ENCODE measurements around the gene ROBO1.

ROBO1 gene

DNA sequence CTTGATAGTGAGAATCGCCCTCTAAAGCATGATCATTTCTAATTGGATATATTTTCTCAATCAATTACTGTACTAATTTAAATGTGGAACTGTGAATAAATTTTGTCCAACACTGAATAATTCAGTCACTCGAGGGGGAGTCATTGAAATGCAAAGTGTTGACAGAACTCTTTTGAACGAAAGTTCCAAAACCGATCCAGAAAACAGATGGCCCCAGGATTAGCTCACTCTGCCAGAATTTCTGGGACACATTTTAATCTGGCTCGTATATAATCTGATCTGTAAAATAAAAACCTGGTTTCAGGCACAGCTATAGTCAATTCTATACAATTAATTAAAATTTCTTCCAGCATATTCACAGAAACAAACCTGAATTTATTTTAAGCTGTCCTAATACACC, 580.4 kb downstream of the ROBO1 start:
- H3K4me1 ChIP-seq (ENCODE audit: low read depth, poor library complexity, severe bottlenecking) = no peaks in the 10 kb centered on the region
- no peak overlapping the region for H2AFZ ChIP-seq (ENCODE audit: low read depth)
- H3K9ac ChIP-seq = no peak overlapping the region
- H3K27me3 ChIP-seq (ENCODE audit: insufficient read depth, low read depth) = no peaks in the 10 kb centered on the region
- no peak overlapping the region for H3K4me3 ChIP-seq (IDR thresholded peaks at IDR 0.05; ENCODE audit: insufficient read depth, low read depth, low read length)
- no peaks in the 10 kb centered on the region for H3K79me2 ChIP-seq (ENCODE audit: insufficient read depth, low read depth)
- H3K27ac ChIP-seq = no peak overlapping the region
- no peak overlapping the region for H3K4me2 ChIP-seq
- H3K36me3 ChIP-seq (ENCODE audit: insufficient read depth) = no peaks in the 10 kb centered on the region
- no peaks in the 10 kb centered on the region for H4K20me1 ChIP-seq (ENCODE audit: insufficient read depth)
- TF ChIP-seq, protein P1, sequence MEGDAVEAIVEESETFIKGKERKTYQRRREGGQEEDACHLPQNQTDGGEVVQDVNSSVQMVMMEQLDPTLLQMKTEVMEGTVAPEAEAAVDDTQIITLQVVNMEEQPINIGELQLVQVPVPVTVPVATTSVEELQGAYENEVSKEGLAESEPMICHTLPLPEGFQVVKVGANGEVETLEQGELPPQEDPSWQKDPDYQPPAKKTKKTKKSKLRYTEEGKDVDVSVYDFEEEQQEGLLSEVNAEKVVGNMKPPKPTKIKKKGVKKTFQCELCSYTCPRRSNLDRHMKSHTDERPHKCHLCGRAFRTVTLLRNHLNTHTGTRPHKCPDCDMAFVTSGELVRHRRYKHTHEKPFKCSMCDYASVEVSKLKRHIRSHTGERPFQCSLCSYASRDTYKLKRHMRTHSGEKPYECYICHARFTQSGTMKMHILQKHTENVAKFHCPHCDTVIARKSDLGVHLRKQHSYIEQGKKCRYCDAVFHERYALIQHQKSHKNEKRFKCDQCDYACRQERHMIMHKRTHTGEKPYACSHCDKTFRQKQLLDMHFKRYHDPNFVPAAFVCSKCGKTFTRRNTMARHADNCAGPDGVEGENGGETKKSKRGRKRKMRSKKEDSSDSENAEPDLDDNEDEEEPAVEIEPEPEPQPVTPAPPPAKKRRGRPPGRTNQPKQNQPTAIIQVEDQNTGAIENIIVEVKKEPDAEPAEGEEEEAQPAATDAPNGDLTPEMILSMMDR (conservative IDR thresholded peaks at IDR 0.05; ENCODE audit: low read depth, low read length) = no peak

DNA sequence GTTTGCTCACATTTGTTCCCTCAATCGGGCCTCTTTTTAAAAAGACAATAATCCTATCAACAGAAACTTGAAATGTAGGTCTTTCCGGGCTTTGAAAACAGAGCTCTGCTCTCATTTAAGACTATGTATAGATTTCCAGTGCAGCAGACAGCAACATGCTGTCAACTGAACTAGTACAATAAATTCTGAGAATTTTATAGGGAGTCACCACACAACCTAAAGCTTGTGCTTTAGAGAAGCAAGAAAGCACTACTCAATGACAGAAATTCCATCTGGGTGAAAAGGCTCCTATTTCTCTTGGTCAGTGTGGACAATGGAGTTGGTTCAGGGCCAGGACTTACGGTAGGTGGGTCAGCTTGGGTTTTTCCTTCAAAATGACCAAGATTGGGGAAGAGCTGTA, 583.5 kb downstream of the ROBO1 start:
- no peak overlapping the region for H3K9ac ChIP-seq
- H3K27me3 ChIP-seq (ENCODE audit: insufficient read depth, low read depth) = no peaks in the 10 kb centered on the region
- no peaks in the 10 kb centered on the region for H3K36me3 ChIP-seq (ENCODE audit: insufficient read depth)
- no peaks in the 10 kb centered on the region for H4K20me1 ChIP-seq (ENCODE audit: insufficient read depth)
- H3K27ac ChIP-seq = no peak overlapping the region
- H3K4me3 ChIP-seq (IDR thresholded peaks at IDR 0.05; ENCODE audit: insufficient read depth, low read depth, low read length) = no peak overlapping the region
- H3K4me2 ChIP-seq = no peak overlapping the region
- H2AFZ ChIP-seq (ENCODE audit: low read depth) = no peak overlapping the region
- TF ChIP-seq, protein P1 (conservative IDR thresholded peaks at IDR 0.05; ENCODE audit: low read depth, low read length) = no peak
- H3K4me1 ChIP-seq (ENCODE audit: low read depth, poor library complexity, severe bottlenecking) = no peaks in the 10 kb centered on the region
- H3K79me2 ChIP-seq (ENCODE audit: insufficient read depth, low read depth) = no peaks in the 10 kb centered on the region

DNA sequence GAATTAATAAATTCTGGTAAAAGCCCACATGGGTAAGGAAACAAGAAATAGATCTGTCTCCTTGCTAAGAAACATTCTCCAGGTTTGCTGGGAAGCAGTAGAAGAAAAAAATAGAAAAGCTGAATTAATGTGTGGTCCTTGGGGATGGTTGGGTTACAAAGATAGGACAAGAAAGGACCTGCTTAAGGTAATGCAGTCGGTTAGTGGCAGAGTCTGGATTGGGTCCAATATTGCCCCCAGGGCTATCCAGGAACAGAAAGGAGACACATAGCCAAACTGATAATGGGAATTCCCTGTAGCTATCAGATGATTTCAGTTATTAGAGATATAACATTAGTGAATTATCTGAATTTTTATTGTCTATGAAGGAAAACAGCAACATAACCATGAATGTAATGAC, 584.3 kb downstream of the ROBO1 start:
- no peak overlapping the region for H3K9ac ChIP-seq
- H3K4me2 ChIP-seq = no peak overlapping the region
- H3K27ac ChIP-seq = no peak overlapping the region
- H3K27me3 ChIP-seq (ENCODE audit: insufficient read depth, low read depth) = no peaks in the 10 kb centered on the region
- H3K4me1 ChIP-seq (ENCODE audit: low read depth, poor library complexity, severe bottlenecking) = no peaks in the 10 kb centered on the region
- H2AFZ ChIP-seq (ENCODE audit: low read depth) = no peak overlapping the region
- H3K4me3 ChIP-seq (IDR thresholded peaks at IDR 0.05; ENCODE audit: insufficient read depth, low read depth, low read length) = no peak overlapping the region
- TF ChIP-seq, protein P1 (conservative IDR thresholded peaks at IDR 0.05; ENCODE audit: low read depth, low read length) = no peak
- H3K36me3 ChIP-seq (ENCODE audit: insufficient read depth) = no peaks in the 10 kb centered on the region
- no peaks in the 10 kb centered on the region for H4K20me1 ChIP-seq (ENCODE audit: insufficient read depth)
- H3K79me2 ChIP-seq (ENCODE audit: insufficient read depth, low read depth) = no peaks in the 10 kb centered on the region

DNA sequence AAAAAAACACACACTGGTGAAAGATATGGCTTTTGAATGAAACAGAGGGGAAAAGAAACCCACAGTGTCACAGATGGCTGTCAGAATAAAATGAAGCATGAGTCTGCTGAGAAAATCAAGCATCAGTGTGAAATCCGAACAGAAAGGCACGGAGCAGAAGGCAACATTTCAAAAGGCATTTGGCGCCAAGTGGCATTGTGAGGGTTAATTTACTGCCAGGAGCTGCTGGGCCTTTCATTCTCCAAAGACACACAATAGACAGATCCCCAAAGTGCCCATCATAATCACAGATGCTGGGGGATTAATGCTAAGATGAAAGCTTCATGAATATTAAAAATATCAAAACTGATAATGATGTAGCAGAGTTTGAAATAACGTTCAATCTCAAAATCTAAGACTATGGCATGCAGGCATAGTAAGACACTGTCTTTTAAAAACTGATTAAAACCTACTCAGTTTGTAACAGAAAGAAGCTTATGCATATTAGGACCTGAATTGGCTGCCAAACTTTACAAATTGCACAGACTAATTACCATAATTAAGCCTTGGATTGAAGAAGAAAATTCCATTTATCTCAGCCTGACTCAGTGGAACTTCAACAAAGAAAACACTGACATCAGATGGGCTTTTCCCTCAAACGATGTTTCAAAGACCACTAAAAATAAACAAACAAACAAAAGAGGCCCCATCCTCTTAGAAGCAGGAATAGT, 589.2 kb downstream of the ROBO1 start:
- Histone ChIP-seq H3K79me2 (ENCODE audit: insufficient read depth, low read depth) (no peaks in the 10 kb centered on the region), H3K36me3 (ENCODE audit: insufficient read depth) (no peaks in the 10 kb centered on the region), H3K9ac (no peak overlapping the region), H3K27ac (no peak overlapping the region), H3K27me3 (ENCODE audit: insufficient read depth, low read depth) (no peaks in the 10 kb centered on the region), H2AFZ (ENCODE audit: low read depth) (no peak overlapping the region), H3K4me3 (IDR thresholded peaks at IDR 0.05; ENCODE audit: insufficient read depth, low read depth, low read length) (no peak overlapping the region), H3K4me2 (no peak overlapping the region), H4K20me1 (ENCODE audit: insufficient read depth) (no peaks in the 10 kb centered on the region), H3K4me1 (ENCODE audit: low read depth, poor library complexity, severe bottlenecking) (no peaks in the 10 kb centered on the region)
- TF ChIP-seq, protein P1 (conservative IDR thresholded peaks at IDR 0.05; ENCODE audit: low read depth, low read length) = no peak
